KMS-11 (cell line): ENCODE measurements around the gene KLK7.

ENCODE experiments used
- H2AFZ ChIP-seq: fragments of 200-600 bp; sonication (generic); 2 replicates; pipeline ENCODE4 v1.6.1; 2016; ENCODE audit warnings: antibody characterized with exemption, mixed run types, low read depth
- H3K27ac ChIP-seq: fragments of 200-600 bp; sonication (generic); 2 replicates; pipeline ENCODE4 v1.6.1; 2016; ENCODE audit warnings: mild to moderate bottlenecking, mixed run types
- H3K27me3 ChIP-seq: fragments of 200-600 bp; sonication (generic); 2 replicates; pipeline ENCODE4 v1.6.1; 2017; ENCODE audit warnings: mild to moderate bottlenecking, low read depth, mixed run types, moderate library complexity; ENCODE audit not compliant: insufficient read depth
- H3K36me3 ChIP-seq: fragments of 200-600 bp; sonication (generic); 2 replicates; pipeline ENCODE4 v1.6.1; 2017; ENCODE audit warnings: mild to moderate bottlenecking, mixed run types; ENCODE audit not compliant: insufficient read depth
- H3K4me1 ChIP-seq: fragments of 200-600 bp; sonication (generic); 2 replicates; pipeline ENCODE4 v1.6.1; 2016; ENCODE audit warnings: mild to moderate bottlenecking, low read depth, mixed run types; ENCODE audit not compliant: poor library complexity, severe bottlenecking
- H3K4me2 ChIP-seq: fragments of 200-600 bp; sonication (generic); 2 replicates; pipeline ENCODE4 v1.7.0; 2016; ENCODE audit warnings: mild to moderate bottlenecking, mixed run types
- H3K4me3 ChIP-seq: fragments of 200-600 bp; sonication (generic); IDR thresholded peaks from 2 replicates; pipeline ENCODE4 v1.6.1; 2017; ENCODE audit warnings: low read depth, low read length, mixed read lengths; ENCODE audit not compliant: insufficient read depth
- H3K79me2 ChIP-seq: fragments of 200-600 bp; sonication (generic); 2 replicates; pipeline ENCODE4 v1.6.1; 2016; ENCODE audit warnings: low read depth, mixed run types; ENCODE audit not compliant: insufficient read depth
- H3K9ac ChIP-seq: fragments of 200-600 bp; sonication (generic); 2 replicates; pipeline ENCODE4 v1.6.1; 2016; ENCODE audit warnings: mild to moderate bottlenecking, mixed run types
- H4K20me1 ChIP-seq: fragments of 200-600 bp; sonication (generic); 2 replicates; pipeline ENCODE4 v1.6.1; 2016; ENCODE audit warnings: mild to moderate bottlenecking, mixed run types; ENCODE audit not compliant: insufficient read depth
- CTCF ChIP-seq: fragments of 200-600 bp; sonication (generic); conservative IDR thresholded peaks from 2 replicates; pipeline ENCODE4 v1.6.1; 2017; ENCODE audit warnings: low read depth, mild to moderate bottlenecking, antibody characterized with exemption, low read length, moderate library complexity, mixed read lengths

Gene KLK7

DNA sequence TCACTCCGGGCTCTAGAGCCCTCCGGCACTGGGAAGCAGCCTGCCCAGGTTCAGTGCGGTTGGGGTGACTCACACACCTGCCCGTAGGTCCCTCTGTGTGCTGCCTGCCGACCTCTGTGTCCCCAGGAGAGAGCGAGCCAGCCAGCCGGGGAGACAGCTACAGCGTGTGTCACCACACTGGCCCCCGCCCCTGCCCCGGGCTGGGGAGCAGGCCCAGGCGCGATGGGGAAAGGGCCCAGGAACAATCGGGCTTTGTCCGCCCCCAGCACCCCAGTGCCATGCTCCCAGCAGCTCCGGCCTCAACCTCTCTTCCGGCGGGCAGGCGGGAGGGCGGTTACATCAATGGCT is 14.3 kb downstream of the KLK7 start, which contains the start of gene KLK6:
Gene KLK6, minus strand, starts transcription at position 179 of the 348 bp plus-strand sequence. CDS start 1,487 bp downstream, outside the sequence.
- H3K27ac ChIP-seq = no peak within 1 kb of the TSS
- H3K4me3 ChIP-seq = no peak within 1 kb of the TSS
- no peaks in the 10 kb centered on the region for H3K4me1 ChIP-seq
- H2AFZ ChIP-seq = no peak within 1 kb of the TSS
- H3K79me2 ChIP-seq = no peaks in the 10 kb centered on the region
- H3K36me3 ChIP-seq = no peaks in the 10 kb centered on the region
- H3K9ac ChIP-seq = no peak within 1 kb of the TSS
- TF ChIP-seq CTCF = no peak
- H3K27me3 ChIP-seq = no peaks in the 10 kb centered on the region
- no peaks in the 10 kb centered on the region for H4K20me1 ChIP-seq
- H3K4me2 ChIP-seq = no peak within 1 kb of the TSS

GRCh38 chr19:50968716-50969412 is 14.9 kb downstream of the KLK7 start:
- Histone ChIP-seq H3K9ac (no peak overlapping the region), H3K4me1 (no peaks in the 10 kb centered on the region), H4K20me1 (no peaks in the 10 kb centered on the region), H3K79me2 (no peaks in the 10 kb centered on the region), H3K27me3 (no peaks in the 10 kb centered on the region), H3K4me2 (no peak overlapping the region), H3K4me3 (no peak overlapping the region), H3K27ac (no peak overlapping the region), H3K36me3 (no peaks in the 10 kb centered on the region), H2AFZ (no peak overlapping the region)
- TF ChIP-seq CTCF = no peak

DNA sequence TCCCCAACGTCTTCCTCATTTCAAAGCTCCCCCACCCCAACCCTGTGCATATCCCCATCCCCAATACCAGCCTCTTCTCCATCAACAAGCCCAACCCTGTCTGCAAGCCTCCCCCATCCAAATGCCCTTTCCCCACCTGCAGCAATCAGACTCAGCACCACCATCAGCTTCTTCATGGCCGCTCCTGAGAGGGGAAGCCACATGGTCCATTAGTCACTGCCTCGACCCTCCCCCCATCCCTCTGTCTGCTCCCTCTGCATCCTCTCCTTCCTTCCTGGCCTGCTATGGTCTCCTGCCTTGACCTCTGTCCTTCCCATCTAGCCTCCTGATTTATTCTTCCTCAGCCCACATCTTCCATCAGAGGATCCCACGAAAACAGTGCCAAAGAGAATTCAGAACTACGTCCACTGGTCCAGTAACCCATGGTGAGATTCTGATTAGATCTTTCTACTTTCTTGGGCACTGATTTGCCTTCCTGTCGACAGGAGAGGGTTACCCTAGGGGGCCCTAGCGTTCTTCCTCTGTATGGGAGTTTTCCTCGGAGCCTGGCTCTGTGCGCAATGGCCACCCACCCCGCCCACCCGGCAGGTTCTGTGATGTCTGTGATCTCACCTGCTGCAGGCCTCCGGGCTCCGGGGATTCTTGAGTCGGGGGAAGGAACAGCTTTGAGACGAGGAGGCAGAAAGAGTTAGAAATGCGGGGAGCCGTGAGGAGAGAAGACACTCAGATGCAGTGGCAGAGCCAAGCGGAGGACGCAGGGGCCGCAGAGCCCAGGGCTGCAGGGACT is 15.6 kb downstream of the KLK7 start:
- Histone ChIP-seq H3K36me3 (no peaks in the 10 kb centered on the region), H2AFZ (no peak overlapping the region), H3K27ac (no peak overlapping the region), H3K4me1 (no peaks in the 10 kb centered on the region), H3K4me2 (no peak overlapping the region), H3K9ac (no peak overlapping the region), H4K20me1 (no peaks in the 10 kb centered on the region), H3K79me2 (no peaks in the 10 kb centered on the region), H3K4me3 (no peak overlapping the region), H3K27me3 (no peaks in the 10 kb centered on the region)
- no peak for TF ChIP-seq CTCF

GRCh38 chr19:50964266-50964665 is 19.5 kb downstream of the KLK7 start:
- Histone ChIP-seq H3K27ac (no peak overlapping the region), H3K9ac (no peak overlapping the region), H3K4me1 (no peaks in the 10 kb centered on the region), H3K79me2 (no peaks in the 10 kb centered on the region), H3K4me2 (no peak overlapping the region), H2AFZ (no peak overlapping the region), H3K4me3 (no peak overlapping the region), H3K36me3 (no peaks in the 10 kb centered on the region), H3K27me3 (no peaks in the 10 kb centered on the region), H4K20me1 (no peaks in the 10 kb centered on the region)
- TF ChIP-seq CTCF = no peak
